ENCODE results near the gene ARNT2.

Gene ARNT2

DNA sequence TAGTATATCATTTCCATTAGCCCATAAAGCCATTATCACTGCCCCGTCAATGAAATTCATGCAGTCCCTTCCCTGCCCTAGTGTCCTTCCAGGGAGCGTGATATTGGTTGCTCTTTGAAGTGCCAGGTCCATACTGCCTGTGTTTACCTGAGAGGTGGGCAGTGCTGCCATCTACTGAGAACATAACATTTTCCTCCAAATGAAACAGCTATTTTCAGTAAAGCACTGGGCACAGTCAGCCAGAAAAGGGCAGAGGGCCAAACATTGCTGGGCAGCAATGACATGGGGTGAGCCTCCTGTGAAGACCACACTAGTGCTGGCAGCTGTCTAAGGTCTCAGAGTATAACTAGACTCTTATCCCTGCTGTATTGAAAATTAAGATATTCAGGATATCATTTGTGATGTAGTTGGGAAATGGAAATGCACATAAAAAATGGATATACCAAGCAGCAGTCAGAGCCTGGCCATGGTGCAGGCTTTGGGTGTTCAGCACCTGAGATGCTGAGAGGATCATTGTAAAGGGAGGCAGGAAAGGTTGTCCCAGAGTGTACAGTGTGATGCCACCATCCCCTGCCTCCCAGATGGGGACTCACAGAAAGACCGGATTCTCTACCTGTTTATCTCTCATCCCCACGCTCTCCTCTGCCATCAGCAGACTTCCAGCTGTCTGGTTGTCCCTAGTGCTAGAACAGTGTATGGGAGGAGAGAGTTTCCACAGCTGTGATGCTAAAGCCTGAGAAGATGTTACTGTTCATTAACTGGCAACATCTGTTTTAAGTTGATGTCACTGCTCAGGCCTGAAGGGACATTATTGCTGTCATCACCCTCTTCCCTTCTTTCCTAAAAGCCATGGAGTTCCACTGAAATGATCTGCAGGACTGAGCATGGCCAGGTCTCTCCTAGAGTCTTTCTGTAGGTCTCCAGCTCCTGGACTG, 108.8 kb downstream of the ARNT2 start:
- Histone ChIP-seq H3K9ac (ENCODE audit: low read depth, low read length) (no peak overlapping the region), H3K27ac (ENCODE audit: low read length) (no peak overlapping the region), H3K4me1 (ENCODE audit: insufficient read depth, low read length) (no peaks in the 10 kb centered on the region)

DNA sequence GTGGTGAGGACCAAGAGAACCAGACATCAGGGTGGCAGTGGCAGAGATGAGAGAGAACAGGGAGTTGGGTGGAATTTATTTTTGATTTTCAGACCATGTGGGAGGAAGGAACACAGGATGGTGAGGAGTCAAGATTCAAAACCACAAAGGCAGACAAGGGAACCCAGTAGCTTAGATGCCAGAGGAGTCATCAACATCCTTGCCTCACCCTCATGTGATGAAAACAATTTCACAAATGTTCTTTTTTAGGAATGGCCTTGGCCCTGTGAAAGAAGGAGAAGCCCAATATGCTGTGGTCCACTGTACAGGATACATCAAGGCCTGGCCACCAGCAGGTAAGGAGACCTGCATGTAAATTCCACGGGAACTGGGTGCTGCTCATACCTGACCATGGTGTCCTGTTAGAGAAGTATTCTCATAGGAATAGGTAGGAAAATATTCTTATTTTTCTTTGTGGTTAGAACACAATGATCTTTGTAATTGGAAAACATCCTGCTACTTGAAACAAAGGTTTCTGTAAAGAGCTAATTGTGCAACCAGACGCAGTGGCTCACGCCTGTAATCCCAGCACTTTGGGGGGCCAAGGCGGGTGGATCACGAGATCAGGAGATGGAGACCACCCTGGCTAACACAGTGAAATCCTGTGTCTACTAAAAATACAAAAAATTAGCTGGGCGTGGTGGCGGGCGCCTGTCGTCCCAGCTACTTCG, 110.0 kb downstream of the ARNT2 start:
- Histone ChIP-seq H3K36me3 (ENCODE audit: insufficient read depth, low read depth, low read length) (no peaks in the 10 kb centered on the region), H3K9ac (ENCODE audit: low read depth, low read length) (no peak overlapping the region), H3K27me3 (ENCODE audit: insufficient read depth, low read length) (no peaks in the 10 kb centered on the region), H3K27ac (ENCODE audit: low read length) (no peak overlapping the region), H3K4me1 (ENCODE audit: insufficient read depth, low read length) (no peaks in the 10 kb centered on the region), H3K4me3 (ENCODE audit: low read length) (no peak overlapping the region), H3K9me3 (ENCODE audit: insufficient read depth, low read depth, low read length) (no peaks in the 10 kb centered on the region)

More for the DNA sequence above, 108.8 kb downstream of the ARNT2 start:
- H3K36me3 ChIP-seq (ENCODE audit: insufficient read depth, low read depth, low read length): peaks cover 8% of the 10 kb centered on the region
- H3K4me3 ChIP-seq (ENCODE audit: low read length): no peak overlapping the region
- H3K9me3 ChIP-seq (ENCODE audit: insufficient read depth, low read depth, low read length): no peaks in the 10 kb centered on the region
- H3K27me3 ChIP-seq (ENCODE audit: insufficient read depth, low read length): no peaks in the 10 kb centered on the region

DNA sequence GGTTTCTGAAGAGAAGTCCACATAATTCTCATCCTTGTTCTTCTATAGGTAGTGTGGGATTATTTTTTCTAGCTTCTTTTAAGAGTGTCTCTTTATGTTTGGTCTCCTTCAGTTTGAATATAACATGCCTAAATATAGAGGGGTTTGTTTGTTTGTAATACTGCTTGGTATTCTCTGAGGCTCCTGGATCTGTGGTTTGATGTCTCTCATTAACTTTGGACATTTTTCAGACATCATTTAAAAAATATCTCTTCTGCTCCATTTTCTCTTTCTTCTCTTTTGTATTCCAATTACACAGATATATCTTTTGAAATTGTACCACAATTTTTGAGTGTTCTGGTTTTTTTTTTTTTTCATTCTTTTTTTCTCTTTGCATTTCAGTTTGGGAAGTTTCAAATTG, 113.1 kb downstream of the ARNT2 start:
- Histone ChIP-seq H3K9ac (ENCODE audit: low read depth, low read length) (no peak overlapping the region), H3K9me3 (ENCODE audit: insufficient read depth, low read depth, low read length) (no peaks in the 10 kb centered on the region), H3K4me3 (ENCODE audit: low read length) (no peak overlapping the region), H3K27ac (ENCODE audit: low read length) (no peak overlapping the region), H3K4me1 (ENCODE audit: insufficient read depth, low read length) (no peaks in the 10 kb centered on the region), H3K27me3 (ENCODE audit: insufficient read depth, low read length) (no peaks in the 10 kb centered on the region), H3K36me3 (ENCODE audit: insufficient read depth, low read depth, low read length) (no peaks in the 10 kb centered on the region)

DNA sequence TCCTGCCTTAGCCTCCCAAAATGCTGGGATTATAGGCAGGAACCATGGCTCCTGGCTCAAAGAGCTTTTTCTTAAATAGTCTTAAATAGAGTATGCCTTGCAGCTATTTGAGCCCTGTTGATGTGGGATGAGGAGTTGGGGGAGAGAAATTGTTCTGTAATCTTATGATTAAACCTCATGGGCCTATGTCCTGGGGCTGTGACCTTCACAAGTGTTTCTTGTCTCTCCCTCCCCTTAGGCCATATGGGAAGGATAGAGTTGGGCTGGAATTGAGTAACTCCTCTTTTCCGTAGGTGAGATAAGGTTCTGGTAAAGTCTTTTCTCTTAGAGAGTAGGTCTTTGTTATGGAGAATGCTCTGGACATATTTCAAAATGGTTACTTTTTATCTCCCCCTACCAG, 114.3 kb downstream of the ARNT2 start:
- no peaks in the 10 kb centered on the region for H3K4me1 ChIP-seq (ENCODE audit: insufficient read depth, low read length)
- no peaks in the 10 kb centered on the region for H3K27me3 ChIP-seq (ENCODE audit: insufficient read depth, low read length)
- no peak overlapping the region for H3K4me3 ChIP-seq (ENCODE audit: low read length)
- H3K9ac ChIP-seq (ENCODE audit: low read depth, low read length): no peak overlapping the region
- H3K27ac ChIP-seq (ENCODE audit: low read length): no peak overlapping the region
- H3K36me3 ChIP-seq (ENCODE audit: insufficient read depth, low read depth, low read length): no peaks in the 10 kb centered on the region
- H3K9me3 ChIP-seq (ENCODE audit: insufficient read depth, low read depth, low read length): no peaks in the 10 kb centered on the region

DNA sequence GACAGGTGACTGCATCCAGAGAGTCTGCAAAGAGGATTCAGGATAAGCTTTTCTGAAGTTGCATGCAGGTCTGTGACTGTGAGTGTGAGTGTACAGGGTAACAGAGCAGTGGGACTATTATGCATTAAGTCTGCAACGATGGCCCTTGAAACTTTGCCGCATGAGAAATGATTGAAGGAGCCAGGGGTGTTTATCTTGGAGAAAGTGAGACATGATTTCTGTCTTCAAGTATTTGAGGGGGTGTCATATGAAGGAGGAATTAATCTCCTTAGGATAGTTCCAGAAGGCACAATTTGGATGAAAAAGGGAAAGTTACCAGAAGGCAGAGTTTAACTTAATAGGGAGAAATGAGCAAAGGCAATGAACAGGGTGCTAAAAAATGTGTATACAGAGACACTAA, 119.6 kb downstream of the ARNT2 start:
- Histone ChIP-seq H3K27me3 (ENCODE audit: insufficient read depth, low read length) (no peaks in the 10 kb centered on the region), H3K9ac (ENCODE audit: low read depth, low read length) (no peak overlapping the region), H3K4me1 (ENCODE audit: insufficient read depth, low read length) (no peaks in the 10 kb centered on the region), H3K36me3 (ENCODE audit: insufficient read depth, low read depth, low read length) (no peaks in the 10 kb centered on the region), H3K4me3 (ENCODE audit: low read length) (no peak overlapping the region), H3K27ac (ENCODE audit: low read length) (no peak overlapping the region), H3K9me3 (ENCODE audit: insufficient read depth, low read depth, low read length) (no peaks in the 10 kb centered on the region)

DNA sequence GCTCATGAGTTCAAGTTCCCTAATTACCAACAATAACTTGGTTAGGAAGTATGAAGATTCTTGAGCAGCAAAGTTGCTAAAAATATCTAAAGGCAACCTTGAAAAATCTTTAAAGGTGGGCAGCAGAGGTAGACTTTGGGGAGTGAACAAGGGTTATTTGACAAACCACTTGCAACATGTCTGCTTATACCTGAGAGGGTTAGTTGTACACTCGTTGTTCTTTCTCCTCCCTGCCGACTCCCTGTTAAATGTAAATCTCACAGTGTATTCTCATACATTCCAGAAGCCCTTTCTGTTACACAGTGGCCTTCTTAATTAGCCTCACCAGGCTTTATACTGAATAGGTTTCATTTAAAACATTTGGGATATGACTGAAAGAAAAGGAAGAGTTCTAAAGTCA, 121.7 kb downstream of the ARNT2 start:
- Histone ChIP-seq H3K9me3 (ENCODE audit: insufficient read depth, low read depth, low read length) (no peaks in the 10 kb centered on the region), H3K4me1 (ENCODE audit: insufficient read depth, low read length) (no peaks in the 10 kb centered on the region), H3K27ac (ENCODE audit: low read length) (no peak overlapping the region), H3K27me3 (ENCODE audit: insufficient read depth, low read length) (no peaks in the 10 kb centered on the region), H3K36me3 (ENCODE audit: insufficient read depth, low read depth, low read length) (no peaks in the 10 kb centered on the region), H3K4me3 (ENCODE audit: low read length) (no peak overlapping the region), H3K9ac (ENCODE audit: low read depth, low read length) (no peak overlapping the region)

DNA sequence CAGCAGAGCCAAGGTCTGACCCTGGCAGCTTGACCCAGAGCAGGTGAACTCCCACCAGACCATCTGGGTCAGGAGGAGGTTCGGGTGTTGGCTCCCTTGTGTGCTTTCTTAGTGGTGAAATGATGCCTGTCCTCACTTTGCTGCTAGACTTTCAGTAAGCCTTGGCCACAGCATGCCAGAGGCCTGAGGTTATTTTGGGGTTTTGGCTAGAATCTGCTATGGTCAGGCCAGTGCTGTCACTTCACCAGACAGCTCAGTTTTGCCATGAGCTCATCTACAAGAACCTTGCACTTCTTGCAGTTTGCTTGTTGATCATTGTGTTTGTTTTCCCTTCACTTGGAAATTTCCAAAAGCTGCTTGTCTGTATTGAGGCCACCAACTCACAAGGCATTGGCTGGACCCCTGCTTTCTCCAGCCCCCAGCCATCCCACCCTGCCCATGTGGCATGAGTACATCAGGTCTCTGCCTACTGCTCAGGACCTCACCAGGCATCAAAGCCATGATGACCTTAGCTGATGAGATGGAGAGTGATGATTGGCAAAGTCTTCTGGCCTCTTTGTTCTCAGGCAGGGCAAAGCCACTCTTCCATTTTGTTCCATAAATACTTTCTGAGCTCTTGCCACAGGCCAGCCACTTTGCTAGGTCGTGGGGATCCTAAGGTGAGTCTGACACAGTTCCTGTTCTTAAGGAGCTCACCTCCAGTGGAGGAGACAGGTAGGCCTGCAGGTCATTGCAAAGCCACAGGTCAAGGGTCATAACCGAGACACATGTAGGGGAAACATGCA, 122.6 kb downstream of the ARNT2 start:
- H3K4me3 ChIP-seq (ENCODE audit: low read length): no peak overlapping the region
- no peak overlapping the region for H3K27ac ChIP-seq (ENCODE audit: low read length)
- no peak overlapping the region for H3K9ac ChIP-seq (ENCODE audit: low read depth, low read length)
- H3K36me3 ChIP-seq (ENCODE audit: insufficient read depth, low read depth, low read length): no peaks in the 10 kb centered on the region
- no peaks in the 10 kb centered on the region for H3K9me3 ChIP-seq (ENCODE audit: insufficient read depth, low read depth, low read length)
- no peaks in the 10 kb centered on the region for H3K27me3 ChIP-seq (ENCODE audit: insufficient read depth, low read length)
- H3K4me1 ChIP-seq (ENCODE audit: insufficient read depth, low read length): no peaks in the 10 kb centered on the region

DNA sequence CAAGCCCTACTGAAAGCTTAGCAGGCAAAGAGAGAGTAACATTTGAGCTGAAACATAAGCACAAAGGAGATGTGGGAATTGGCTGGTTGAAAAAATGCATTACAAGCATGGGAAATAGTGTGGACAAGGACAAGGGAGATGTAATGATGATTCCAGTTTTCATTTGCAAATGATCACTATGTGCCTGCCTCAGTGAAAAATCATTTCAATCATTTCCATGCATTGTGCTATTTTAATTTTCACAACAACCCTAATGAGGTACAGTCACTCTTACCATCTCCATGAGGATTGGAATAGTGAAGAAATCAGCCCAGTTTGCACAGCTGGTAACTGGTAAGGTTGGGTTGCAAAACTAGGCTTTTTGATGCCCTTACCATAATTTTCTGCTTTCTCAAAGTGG, 123.2 kb downstream of the ARNT2 start:
- H3K9me3 ChIP-seq (ENCODE audit: insufficient read depth, low read depth, low read length): no peaks in the 10 kb centered on the region
- no peak overlapping the region for H3K27ac ChIP-seq (ENCODE audit: low read length)
- H3K4me3 ChIP-seq (ENCODE audit: low read length): no peak overlapping the region
- no peaks in the 10 kb centered on the region for H3K36me3 ChIP-seq (ENCODE audit: insufficient read depth, low read depth, low read length)
- H3K9ac ChIP-seq (ENCODE audit: low read depth, low read length): no peak overlapping the region
- H3K4me1 ChIP-seq (ENCODE audit: insufficient read depth, low read length): no peaks in the 10 kb centered on the region
- H3K27me3 ChIP-seq (ENCODE audit: insufficient read depth, low read length): no peaks in the 10 kb centered on the region

DNA sequence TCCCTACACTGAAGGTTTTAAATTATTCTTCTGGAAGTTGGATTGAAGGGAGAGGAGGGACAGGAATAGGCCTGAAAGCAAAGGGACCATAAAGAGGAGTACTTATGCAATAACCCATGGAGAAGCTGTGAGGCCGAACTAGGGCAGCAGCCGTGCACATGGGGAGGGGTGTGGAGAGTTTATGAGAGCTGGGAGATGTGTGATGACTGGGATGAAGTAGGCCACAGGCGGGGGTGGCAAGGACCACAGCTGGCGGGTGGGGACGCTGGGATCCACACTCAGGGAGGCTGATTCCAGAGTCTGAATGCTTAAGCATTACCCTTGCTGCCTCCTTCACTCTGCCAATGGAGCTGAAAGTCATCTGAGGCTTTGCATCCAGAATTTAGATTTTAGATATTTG, 123.8 kb downstream of the ARNT2 start:
- Histone ChIP-seq H3K9ac (ENCODE audit: low read depth, low read length) (no peak overlapping the region), H3K9me3 (ENCODE audit: insufficient read depth, low read depth, low read length) (no peaks in the 10 kb centered on the region), H3K36me3 (ENCODE audit: insufficient read depth, low read depth, low read length) (no peaks in the 10 kb centered on the region), H3K27ac (ENCODE audit: low read length) (no peak overlapping the region), H3K4me3 (ENCODE audit: low read length) (no peak overlapping the region), H3K4me1 (ENCODE audit: insufficient read depth, low read length) (no peaks in the 10 kb centered on the region), H3K27me3 (ENCODE audit: insufficient read depth, low read length) (no peaks in the 10 kb centered on the region)

DNA sequence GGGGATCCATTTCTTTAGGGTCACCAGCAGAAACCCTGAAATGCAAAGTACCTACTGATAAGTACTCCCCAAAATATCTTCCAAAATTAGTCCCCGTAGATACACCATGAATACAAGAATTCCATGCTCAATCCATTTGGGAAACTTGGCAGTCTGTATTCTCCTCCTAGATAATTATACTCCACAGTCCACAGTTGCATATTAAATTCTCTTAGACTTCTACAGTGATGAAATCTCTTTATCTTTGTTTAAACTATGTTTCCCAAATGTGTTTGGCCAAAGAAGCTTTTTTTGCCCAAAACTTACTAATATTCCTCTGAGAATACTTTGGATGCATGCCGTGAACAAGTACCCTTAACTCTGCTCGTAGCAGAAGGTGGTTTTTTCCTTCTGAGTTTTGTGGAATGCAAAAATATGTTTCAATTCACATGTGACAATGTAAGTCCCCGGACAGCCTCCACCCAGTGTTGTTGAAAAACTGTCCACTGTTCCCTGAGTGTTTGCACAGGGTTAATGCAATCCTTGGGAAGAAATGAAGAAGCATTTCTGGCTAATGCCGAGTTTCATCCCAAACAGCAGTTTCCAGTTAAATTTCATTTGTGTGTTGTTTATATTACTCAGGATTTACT, 126.7 kb downstream of the ARNT2 start:
- H3K4me3 ChIP-seq (ENCODE audit: low read length): no peak overlapping the region
- no peak overlapping the region for H3K27ac ChIP-seq (ENCODE audit: low read length)
- H3K9ac ChIP-seq (ENCODE audit: low read depth, low read length): no peak overlapping the region
- H3K9me3 ChIP-seq (ENCODE audit: insufficient read depth, low read depth, low read length): peaks cover 20% of the 10 kb centered on the region; the same call in 1 of the 2 replicates
- H3K36me3 ChIP-seq (ENCODE audit: insufficient read depth, low read depth, low read length): peaks cover 5% of the 10 kb centered on the region; the same call in 1 of the 2 replicates
- H3K27me3 ChIP-seq (ENCODE audit: insufficient read depth, low read length): no peaks in the 10 kb centered on the region
- H3K4me1 ChIP-seq (ENCODE audit: insufficient read depth, low read length): peaks cover 1% of the 10 kb centered on the region

DNA sequence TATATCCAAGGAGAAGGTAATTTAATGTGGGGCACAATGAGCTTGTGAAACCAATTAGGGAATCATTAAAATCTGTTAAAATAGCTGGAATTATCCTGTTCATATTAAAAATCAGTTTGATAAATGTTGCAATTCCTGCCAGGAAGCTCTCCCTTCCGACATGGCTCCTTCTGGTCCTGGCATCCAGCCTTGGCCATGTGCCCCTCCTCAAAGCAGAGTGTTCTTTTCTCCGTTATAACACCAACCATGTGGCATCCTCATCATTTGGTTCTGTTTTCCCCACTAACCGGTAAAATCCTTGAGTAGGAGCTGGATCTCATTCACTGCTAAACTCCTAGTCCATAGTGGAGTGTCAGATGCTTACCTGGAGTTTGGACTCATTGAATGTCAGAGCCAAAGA, 127.2 kb downstream of the ARNT2 start:
- H3K9me3 ChIP-seq (ENCODE audit: insufficient read depth, low read depth, low read length): peaks cover 20% of the 10 kb centered on the region; the same call in 1 of the 2 replicates
- no peak overlapping the region for H3K27ac ChIP-seq (ENCODE audit: low read length)
- H3K9ac ChIP-seq (ENCODE audit: low read depth, low read length): no peak overlapping the region
- H3K4me3 ChIP-seq (ENCODE audit: low read length): no peak overlapping the region
- peaks cover 5% of the 10 kb centered on the region; the same call in 1 of the 2 replicates for H3K36me3 ChIP-seq (ENCODE audit: insufficient read depth, low read depth, low read length)
- H3K4me1 ChIP-seq (ENCODE audit: insufficient read depth, low read length): peaks cover 7% of the 10 kb centered on the region
- H3K27me3 ChIP-seq (ENCODE audit: insufficient read depth, low read length): no peaks in the 10 kb centered on the region
